GM12801 (cell line): ENCODE results near the gene ATF6.

Experiments used
- CTCF ChIP-seq: IDR thresholded peaks from one replicate; pipeline ENCODE4 v1.5.1; 2011; ENCODE audit warnings: control low read depth; ENCODE audit not compliant: insufficient read length; ENCODE audit errors: extremely low read depth

ATF6 gene

GRCh38 chr1:161935264-161935663 is 169.1 kb downstream of the ATF6 start:
- no peak for TF ChIP-seq CTCF

- no peak for TF ChIP-seq CTCF
These were observed 170.7 kb downstream of the ATF6 start for GRCh38 chr1:161936786-161937185.

- TF ChIP-seq CTCF: no peak
These were observed 174.9 kb downstream of the ATF6 start for GRCh38 chr1:161940866-161941591.

- no peak for TF ChIP-seq CTCF
These were observed 175.8 kb downstream of the ATF6 start for GRCh38 chr1:161941726-161942436.

- no peak for TF ChIP-seq CTCF
These were observed 177.6 kb downstream of the ATF6 start for GRCh38 chr1:161943737-161944136.

- no peak for TF ChIP-seq CTCF
These were observed 178.3 kb downstream of the ATF6 start for GRCh38 chr1:161944381-161944780.

- no peak for TF ChIP-seq CTCF
These were observed 179.4 kb downstream of the ATF6 start for GRCh38 chr1:161945306-161946060.
